HG03469 (cell line): ENCODE results near the gene ZBTB8A.
"Not testable (repeated sequence)": the region's sequence is repeated elsewhere in the genome, so short reads cannot be mapped to it uniquely, and the experiment has no call there.

Source experiments
- ATAC-seq: cut with Tn5 transposase; IDR thresholded peaks from one replicate; pipeline ENCODE4 v1.9.1; 2021; ENCODE audit warnings: mild to moderate bottlenecking, moderate library complexity, moderate number of reproducible peaks; ENCODE audit not compliant: unreplicated experiment

ZBTB8A gene

DNA sequence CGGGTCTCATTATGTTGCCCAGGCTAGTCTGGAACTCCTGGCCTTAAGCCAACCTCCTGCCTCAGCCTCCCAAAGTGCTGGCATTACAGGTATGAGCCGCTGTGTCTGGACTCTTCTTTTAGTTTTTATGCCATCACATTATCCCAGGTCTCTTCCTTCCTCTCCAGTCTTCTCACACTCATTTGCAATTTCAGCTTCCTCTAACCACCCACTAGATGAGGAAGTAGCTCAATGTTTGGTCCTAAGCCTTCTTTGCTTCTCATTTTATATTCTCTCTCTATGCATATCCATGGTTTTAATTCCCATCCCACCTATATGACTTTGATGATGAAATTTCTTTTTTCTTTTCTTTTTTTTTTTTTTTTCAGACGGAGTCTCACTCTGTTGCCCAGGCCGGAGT lies 3.1 kb upstream of the ZBTB8A start:
- ATAC-seq: no peak

DNA sequence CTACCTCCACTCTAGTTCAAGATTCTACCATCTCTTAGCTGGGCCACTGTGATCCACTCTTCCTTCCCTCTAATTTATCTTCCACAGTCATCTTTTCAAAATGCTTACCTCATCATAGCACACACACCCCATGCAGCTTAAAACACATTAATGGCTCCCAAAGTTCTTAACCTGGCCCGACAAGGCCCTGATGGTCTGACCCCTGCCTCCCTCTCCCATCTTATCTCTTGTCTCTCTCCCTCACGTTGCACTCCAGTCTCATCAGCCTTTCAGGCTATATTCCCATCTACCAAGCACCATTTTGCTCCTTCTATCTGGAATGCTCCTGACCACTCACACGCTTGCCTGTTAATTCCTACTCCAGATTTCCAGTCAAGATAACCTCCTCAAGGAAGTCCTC lies 2.5 kb upstream of the ZBTB8A start:
- no peak for ATAC-seq

DNA sequence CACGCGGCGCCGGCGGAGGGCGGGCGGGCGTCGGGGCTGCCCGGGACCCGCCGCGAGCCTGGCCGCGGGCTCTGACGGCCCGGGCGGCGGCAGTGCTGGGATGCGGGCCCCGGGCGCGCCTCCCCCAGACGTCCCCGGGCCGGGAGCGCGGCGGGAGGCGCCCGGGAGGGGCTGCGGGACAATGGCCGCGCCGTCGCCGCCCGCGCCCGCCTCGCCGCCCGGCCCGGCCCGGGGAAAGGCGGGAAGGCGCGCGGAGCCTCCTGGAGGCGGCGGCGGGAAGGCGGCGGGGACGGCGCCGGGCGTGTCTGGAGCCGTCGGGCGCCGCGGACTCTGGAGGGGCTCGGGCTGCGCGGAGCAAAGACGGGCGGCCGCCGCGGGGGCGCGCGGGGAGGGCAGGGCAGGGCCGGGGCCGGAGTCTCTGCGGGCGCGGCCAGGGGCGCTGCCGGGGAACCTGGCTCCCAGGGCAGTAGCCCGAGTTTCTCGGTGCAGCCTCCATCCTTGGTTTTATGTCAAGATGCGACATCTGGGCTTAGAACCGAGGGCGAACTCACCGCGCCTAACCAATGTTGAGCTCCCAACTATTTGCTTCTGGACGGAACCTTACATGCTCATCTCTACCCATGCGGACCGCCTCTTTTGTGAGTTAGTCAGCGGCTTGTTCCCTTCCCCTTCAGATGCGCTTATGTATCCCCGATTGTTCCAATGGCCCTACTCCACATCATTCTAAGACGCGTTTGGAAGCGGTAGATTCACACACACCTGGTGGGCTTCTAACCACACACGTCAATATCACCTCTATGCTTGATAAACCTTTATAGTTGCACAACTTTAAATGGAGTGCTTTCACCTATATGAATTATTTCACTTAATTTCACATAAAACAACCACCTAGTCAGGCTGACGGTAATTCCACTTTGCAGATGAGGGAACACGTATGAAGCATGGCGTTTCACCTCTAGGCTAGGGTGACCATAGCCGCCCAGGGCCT lies 651 bp downstream of the ZBTB8A start:
- no peak for ATAC-seq

DNA sequence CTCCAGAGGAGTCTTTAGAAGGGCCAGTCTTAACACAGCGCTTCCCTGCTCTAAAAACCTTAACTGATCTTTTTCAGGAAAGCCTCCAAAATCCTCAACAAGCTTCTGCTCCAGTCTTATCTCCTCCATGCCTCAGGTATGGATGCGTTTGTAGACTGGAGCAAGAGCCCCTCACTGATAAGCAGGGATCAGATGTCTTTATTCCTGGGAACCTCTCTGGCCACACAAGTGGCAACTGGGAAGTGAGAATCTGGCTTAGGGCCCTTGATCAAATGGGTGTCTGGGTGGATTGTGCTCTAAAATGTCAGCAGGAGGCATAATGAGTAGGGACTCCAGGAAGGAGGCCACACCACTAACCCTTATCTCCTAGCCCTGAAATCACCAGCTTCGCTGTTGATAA lies 1.4 kb downstream of the ZBTB8A start:
- no peak for ATAC-seq

DNA sequence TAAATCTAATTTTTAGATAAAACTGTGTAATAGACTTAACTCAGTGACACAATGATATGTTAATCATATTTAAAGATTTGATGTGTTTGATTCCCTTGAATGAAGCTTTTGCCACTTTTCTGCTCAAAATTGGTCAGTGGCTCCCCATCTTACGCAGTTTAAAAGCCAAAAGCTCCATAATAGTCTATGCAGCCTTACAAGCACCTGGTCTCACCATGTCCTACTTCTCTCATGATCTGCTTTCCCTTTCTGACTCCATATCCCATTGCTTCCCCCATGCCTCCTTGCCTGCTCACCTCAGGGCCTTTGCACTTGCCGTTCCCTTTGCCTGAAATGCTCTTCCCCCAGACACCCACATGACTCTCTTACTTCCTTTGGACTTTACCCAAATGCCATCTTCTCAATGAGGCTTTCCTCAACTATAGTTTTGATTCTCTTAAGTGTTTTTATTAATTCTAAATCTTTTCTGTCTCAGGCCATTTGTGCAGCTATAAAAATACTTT lies 1.9 kb downstream of the ZBTB8A start:
- no peak for ATAC-seq

DNA sequence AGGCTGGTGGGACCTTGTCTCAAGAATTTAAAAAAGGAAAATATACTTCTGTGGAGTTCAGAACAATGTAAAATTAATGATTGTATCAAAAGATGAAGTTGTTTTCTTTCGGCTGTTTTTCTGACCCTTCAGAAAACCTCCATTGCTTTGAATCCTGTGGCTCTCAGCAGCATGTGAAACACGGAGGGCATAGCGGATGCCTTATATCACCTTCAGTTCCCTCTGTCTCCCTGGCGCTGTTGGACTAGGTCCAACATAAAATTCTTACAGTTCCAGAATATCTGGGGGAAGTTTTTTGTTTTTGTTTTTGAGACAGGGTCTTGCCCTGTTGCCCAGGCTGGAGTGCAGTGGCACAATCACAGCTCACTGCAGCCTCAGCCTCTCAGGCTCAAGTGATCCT lies 7.4 kb downstream of the ZBTB8A start:
- ATAC-seq: no peak

DNA sequence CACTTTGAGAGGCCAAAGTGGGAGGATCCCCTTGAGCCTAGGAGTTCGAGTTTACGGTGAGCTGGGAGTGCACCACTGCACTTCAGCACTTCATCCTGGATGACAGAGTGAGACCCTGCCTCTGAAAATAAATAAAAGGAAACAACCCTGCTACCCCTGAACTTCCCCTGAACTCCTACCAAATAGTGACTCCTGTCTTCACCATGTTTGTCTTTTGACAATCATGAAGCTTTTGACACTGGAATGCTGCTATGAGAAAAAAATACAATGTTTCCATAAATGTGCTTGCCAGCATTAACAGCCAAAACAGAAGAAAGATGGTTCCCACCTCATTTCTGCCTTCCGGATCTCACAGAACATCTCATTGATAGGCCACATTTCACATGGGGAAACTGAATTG lies 10.4 kb downstream of the ZBTB8A start:
- no peak for ATAC-seq

DNA sequence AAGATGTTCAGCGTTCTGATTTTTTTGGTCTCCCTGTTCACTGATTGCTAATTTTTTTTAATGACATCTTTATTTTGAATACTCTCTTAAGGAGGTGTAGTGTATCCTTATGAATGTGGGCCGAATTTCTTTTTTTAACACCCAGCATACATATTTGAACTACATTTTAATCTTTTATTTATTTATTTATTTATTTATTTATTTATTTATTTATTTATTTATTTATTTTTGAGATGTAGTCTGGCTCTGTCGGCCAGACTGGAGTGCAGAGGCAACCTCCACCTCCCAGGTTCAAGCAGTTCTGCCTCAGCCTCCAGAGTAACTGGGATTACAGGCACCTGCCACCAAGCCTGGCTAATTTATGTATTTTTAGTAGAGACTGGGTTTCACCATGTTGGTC lies 15.1 kb downstream of the ZBTB8A start:
- no peak for ATAC-seq

DNA sequence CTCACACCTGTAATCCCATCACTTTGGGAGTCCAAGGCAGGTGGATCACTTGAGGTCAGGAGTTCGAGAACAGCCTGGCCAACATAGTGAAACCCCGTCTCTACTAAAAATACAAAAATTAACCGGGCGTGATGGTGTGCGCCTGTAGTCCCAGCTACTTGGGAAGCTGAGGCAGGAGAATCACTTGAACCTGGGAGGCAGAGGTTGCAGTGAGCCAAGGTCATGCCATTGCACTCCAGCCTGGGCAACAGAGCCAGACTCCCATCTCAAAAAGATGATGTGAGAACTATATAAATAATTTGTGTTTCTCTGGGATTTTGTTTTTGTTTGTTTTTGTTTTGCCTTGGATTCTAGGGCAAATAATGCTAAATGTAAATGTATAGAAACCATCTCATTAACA lies 17.8 kb downstream of the ZBTB8A start:
- ATAC-seq: not testable (repeated sequence)

DNA sequence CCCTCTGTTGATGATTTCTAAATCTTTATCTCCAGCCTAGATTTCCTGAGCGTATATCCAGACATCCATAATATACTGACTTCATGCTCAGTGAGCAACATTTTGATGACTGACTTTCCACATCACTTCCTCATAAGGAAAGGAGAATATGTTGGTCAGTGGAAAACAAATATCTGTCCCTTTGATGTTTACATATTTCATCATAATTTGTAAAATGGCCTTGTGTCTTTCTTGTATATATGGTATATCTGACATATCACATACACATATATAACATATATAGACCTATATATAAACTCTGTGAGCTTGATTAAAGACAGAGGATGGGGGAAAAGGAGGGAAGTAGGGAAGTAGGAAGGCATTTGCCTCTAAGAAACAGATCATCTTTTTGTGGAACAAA lies 18.6 kb downstream of the ZBTB8A start:
- no peak for ATAC-seq

DNA sequence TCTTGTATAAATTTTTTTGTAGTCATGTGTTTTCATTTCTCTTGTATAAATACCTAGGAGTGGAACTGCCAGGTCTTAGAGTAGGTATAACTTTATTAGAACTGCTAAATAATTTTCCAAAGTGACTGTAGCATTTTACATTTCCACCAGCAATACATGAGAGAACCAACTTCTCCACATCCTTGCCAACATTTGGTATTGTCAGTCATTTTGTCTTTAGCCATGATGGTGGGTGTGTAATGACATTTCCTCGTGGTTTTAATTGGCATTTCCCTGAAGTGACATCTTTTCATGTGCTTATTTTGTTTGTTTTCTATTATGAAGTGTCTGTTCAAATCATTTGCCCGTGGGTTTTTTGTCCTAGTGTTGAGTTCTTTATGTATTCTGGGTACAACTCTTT lies 29.7 kb downstream of the ZBTB8A start:
- ATAC-seq: no peak

DNA sequence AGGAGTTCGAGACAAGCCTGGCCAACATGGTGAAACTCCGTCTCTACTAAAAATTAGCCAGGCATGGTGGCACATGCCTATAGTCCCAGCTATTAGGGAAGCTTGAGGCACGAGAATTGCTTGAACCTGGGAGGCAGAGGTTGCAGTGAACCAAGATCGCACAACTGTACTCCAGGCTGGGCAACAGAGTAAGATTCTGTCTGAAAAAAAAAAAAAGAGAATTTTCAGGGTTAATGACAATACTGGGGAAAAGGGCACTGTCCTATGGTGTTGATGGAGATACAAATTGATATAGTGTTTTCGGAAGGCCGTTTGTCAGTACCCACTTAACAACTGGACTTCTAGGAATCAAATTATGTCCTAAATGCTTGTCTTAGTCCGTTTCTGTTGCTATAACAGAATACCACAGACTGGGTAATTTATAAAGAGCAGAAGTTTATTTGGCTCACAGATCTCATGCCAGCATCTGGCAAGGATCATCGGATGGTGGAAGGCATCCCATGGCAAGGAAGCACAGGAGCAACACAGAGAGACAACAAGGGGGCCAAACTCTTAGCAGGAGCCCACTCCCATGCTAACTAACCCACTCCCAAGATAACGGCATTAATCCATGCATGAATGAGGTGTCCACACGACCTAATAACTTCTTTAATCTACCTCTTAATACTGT lies 41.3 kb downstream of the ZBTB8A start:
- ATAC-seq: no peak

DNA sequence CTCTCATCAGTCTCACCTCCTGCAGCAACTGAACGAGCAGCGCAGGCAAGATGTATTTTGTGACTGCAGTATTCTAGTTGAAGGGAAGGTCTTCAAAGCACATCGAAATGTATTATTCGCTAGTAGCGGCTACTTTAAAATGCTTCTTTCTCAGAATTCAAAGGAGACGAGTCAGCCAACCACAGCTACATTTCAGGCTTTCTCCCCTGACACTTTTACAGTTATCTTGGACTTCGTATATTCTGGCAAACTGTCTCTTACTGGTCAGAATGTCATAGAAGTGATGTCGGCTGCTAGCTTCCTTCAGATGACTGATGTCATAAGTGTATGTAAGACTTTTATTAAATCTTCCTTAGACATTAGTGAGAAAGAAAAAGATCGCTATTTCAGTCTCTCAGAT lies 53.7 kb downstream of the ZBTB8A start:
- no peak for ATAC-seq

DNA sequence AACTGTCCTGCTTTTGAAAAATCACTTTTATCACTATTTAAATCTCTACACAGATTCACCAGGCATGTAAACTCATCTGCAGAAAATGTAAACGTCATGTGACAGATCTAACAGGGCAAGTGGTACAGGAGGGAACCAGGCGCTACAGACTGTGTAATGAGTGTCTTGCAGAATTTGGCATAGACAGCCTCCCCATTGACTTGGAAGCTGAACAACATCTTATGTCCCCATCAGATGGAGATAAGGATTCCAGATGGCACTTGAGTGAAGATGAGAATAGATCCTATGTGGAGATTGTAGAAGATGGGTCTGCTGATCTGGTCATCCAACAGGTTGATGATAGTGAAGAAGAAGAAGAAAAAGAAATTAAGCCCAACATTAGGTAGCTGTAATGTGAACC lies 60.8 kb downstream of the ZBTB8A start:
- ATAC-seq: no peak

DNA sequence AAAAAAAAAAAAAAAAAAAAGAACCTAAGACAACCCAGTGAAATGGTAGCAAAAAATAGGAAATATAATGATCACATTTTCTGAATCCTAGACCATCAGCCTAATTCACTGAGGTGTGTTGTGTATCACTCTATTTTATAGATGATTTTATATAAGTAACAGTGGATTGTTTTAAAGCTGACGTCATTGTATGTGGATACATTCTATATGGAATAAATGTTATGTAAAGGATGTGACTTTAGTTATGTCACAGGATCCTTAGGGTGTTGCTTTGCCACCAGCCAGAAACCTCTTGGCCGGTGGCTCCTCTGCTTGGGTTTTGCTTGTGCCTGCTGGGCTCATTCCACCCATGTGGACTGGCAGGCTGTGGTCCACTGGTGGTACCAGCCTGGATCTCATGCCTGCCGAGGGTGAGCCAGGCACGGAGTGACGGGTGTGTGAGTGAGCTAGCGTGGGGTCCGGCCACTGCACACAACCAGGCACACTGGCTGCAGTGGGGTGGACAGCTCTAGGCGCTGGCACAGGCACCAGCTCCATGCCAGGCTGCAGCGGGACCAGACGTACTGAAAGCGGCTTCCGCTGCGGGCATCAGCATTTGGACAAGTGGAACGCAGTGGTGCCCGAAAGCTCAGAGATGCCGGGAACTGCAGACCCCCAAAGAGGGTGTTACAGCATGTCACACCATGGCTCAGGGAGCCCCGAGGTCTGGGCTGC lies 66.6 kb downstream of the ZBTB8A start:
- no peak for ATAC-seq

DNA sequence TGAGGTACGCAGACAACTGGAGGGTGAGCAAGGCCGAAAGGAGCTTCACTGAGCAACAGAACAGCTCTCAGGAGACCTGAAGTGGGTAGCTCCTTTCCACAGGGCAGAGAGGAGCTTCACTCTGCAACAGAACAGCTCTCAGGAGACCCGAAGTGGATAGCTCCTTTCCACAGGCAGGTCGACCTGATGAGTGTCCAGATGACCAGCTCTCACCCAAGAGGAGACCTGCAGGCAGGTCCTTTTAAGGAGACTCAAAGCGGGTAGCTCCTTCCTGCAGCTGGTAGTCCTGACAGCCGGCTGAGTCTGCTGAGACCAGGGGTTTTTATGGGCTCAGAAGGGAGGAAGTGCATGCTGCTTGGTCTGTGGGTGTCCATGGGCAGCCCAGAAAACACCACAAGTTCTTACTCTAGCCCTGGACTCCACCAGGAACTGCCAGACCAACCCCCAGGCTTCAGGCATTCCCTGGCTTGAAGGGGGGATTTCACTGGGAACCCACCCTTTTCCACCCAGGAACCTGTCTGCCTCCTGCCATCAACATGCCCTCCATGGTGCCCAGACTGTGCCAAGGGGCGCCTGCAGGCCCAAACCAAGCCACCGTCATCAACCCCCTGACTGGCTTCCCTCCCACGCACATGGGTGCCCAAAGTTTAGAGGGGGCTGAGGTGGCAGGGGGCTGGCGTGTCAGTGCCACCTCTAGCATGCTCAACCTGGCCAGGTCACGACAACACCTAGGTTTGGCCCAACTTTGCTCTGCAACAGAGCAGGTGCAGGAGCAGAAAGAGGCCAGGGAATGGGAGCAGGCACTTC lies 67.5 kb downstream of the ZBTB8A start:
- no peak for ATAC-seq

DNA sequence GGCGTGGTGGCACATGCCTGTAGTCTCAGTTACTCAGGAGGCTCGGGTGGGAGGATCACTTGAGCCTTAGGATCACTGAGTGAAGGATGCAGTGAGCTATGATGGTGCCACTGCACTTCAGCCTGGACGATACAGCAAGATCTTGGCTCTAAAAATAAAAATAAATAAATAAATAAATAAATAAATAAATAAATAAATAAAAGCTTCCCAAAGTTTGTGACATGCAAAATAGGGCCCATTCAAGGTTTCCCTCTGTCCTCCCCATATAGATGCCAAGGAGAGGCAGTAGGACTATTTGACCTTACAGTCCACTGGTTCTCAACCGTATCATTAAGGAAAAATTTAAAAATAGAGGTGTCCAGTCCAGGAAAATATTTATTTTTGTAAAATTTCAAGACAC lies 70.0 kb downstream of the ZBTB8A start:
- ATAC-seq: no peak

DNA sequence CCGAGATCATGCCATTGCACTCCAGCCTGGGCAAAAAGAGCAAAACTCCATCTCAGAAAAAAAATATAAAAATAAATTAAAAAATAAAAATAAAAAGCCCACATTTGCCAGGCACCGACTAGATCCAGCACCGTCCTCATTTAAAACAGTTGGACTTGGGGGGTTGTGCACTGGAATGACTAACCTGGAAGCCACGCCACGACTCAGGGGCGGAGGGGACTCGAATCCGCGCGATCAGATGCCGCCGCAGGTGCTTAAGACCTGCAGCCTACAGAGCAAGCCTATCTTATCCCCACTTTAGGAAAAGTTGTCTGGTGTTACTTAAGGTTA lies 72.6 kb downstream of the ZBTB8A start:
- no peak for ATAC-seq

DNA sequence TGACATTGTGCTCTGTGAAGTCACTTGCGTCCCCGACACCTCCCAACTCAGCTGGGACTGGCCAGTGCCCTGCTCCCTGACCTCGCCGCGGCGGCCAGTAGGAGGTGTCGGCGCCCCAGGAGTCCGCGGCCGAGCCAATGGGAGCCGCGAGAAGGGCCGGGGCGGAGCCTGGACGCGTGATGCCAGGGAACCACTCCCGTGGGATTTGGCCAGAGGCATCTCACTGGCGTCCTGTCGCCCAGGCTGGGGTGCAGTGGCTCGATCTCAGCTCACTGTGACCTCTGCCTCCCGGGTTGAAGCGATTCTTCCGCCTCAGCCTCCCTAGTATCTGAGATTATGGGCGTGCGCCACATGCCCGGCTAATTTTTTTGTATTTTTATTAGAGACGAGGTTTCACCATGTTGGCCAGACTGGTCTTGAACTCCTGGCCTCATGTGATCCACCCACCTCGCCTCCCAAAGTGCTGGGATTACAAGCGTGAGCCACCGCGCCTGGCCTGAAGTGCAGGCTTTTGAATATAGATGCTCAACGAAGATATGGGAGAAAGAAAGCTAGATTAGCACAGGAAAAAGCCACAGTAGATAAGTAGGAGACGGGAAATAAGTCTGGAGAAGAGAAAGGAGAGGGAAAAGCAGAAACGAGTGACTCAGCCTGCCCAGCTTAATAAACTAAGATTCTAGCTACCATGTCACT lies 73.1 kb downstream of the ZBTB8A start:
- no peak for ATAC-seq

DNA sequence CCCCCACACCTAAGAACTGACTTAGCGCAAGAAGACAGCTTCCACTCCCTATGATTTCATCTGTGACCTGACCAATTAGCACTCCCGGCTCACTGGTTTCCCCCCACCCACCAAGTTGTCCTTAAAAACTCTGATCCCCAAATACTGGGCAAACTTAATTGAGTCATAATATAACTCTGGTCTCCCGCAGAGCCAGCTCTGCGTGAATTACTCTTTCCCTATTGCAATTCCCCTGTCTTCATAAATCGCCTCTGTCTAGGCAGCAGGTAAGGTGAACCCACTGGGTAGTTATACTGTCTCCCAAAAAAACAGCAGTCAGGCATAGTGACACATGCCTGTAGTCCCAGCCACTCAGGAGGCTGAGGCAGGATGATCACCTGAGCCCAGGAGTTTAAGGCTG lies 74.2 kb downstream of the ZBTB8A start:
- ATAC-seq: no peak
